Gastrocnemius medialis (tissue), 4 donors: Measurements from ENCODE around the gene CELF4. TPM values are rescaled to one million over a fixed set of nuclear protein-coding genes. Genes with fewer than 3 reads are reported as not detected.

Experiments used
- ATAC-seq, 2 donors: fragments of 150-250 bp; one replicate each; pipeline ENCODE4 v1.9.1; 2016
- DNase-seq, 2 donors: peaks; one replicate each; pipeline ENCODE4 v3.0.0-alpha.2; 2019
- H3K27ac ChIP-seq, 4 donors: fragments of 200-600 bp; sonication (generic); 1 replicate in 1 of 4; 2 replicates in 3 of 4; pipeline ENCODE4 v1.5.1; 2016 to 2018; ENCODE audit warnings: mild to moderate bottlenecking in 2 of 4, moderate library complexity in 1 of 4
- H3K27me3 ChIP-seq, 3 donors: fragments of 200-600 bp; sonication (generic) in 2 of 3; 1 replicate in 1 of 3; 2 replicates in 2 of 3; pipeline versions ENCODE4 v1.5.1 to v1.6.0; 2016 to 2019; ENCODE audit warnings: mild to moderate bottlenecking in 1 of 3, moderate library complexity in 1 of 3
- H3K36me3 ChIP-seq, 2 donors: fragments of 200-600 bp; sonication (generic) in 1 of 2; one replicate each; pipeline ENCODE4 v1.5.1; 2017 to 2018
- H3K4me1 ChIP-seq, 2 donors: fragments of 200-600 bp; sonication (generic) in 1 of 2; one replicate each; pipeline ENCODE4 v1.5.1; 2016 to 2017; ENCODE audit warnings: mild to moderate bottlenecking in 2 of 2
- H3K4me3 ChIP-seq, 4 donors: fragments of 200-600 bp; sonication (generic) in 3 of 4; 1 replicate in 1 of 4; 2 replicates in 3 of 4; pipeline ENCODE4 v1.5.1; 2016 to 2019; ENCODE audit warnings: mild to moderate bottlenecking in 2 of 4
- H3K9me3 ChIP-seq, 3 donors: fragments of 200-600 bp; sonication (generic) in 2 of 3; 1 replicate in 1 of 3; 2 replicates in 2 of 3; pipeline ENCODE4 v1.5.1; 2016 to 2019
- POLR2A ChIP-seq, 2 donors: fragments of 450-650 bp; IDR thresholded peaks; one replicate each; pipeline ENCODE4 v1.6.1; 2017; ENCODE audit warnings: antibody characterized with exemption in 2 of 2, mild to moderate bottlenecking in 2 of 2, moderate library complexity in 2 of 2
- in situ Hi-C, 4 donors: fragments of 200-750 bp; cut with MboI; loops; one replicate each; pipeline versions ENCODE4 v1.15.0 to v1.8.0; 2017; ENCODE audit warnings: low sequenced_read_pairs in 4 of 4
- intact Hi-C: fragments of 100-400 bp; cut with DNase I; formaldehyde crosslinking; loops from one replicate; pipeline ENCODE4 v1.15.1; 2023; ENCODE audit warnings: low total_unique reads
- total RNA-seq, 4 donors: library from RNA; depleted of rRNA; stranded (reverse); fragments of >200 nt; gene quantifications; one replicate each; pipeline versions ENCODE4 v1.1.0 to v1.2.3, GENCODE V29; 2016
- TF ChIP-seq, protein P1 (sequence below), 5 experiments: fragments of 450-650 bp in 3 of 5; fragments of 200-600 bp in 2 of 5; sonication (generic) in 2 of 5; IDR thresholded peaks in 4 of 5; conservative IDR thresholded peaks in 1 of 5; 1 replicate in 4 of 5; 2 replicates in 1 of 5; pipeline ENCODE4 v1.5.1; 2016 to 2019; ENCODE audit warnings: antibody characterized with exemption in 5 of 5, mild to moderate bottlenecking in 3 of 5, moderate library complexity in 3 of 5

CELF4 gene
- total RNA-seq, 4 donors from 2014 or later: not detected

DNA sequence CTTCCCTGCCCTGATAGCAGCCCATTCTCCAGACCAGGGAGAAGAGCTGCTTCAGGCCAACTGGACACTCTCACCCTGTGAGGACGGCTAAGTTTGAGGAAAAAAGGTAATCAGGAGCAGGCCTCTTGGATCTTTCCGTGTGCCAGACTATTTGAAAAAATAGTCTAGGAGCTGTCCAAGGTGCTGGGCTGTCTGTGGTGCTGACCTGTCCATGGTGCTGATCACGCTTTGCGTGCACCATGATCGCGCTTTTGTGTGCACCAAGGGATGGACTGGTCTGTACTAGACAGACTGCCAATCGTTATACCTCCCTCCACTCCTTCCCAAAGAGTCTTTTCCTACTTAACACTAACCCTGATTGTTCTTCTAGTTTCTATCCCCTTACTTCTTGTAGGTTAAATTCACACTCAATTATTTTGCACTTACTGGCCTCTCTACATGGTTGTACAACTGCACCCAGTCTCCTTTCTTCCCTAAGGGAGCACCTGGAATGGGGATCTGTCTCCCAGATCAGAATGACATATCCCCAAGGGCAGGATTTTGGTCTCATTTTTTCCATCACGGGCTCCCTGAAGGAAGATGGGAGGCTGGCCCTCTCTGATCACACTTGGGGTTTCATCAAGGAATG lies 295.4 kb downstream of the CELF4 start:
- Histone ChIP-seq H3K4me3 (no peak overlapping the region), H3K36me3 (no peaks in the 10 kb centered on the region), H3K27ac (no peak overlapping the region), H3K27me3 (peaks cover 7 to 22% (median 17%) of the 10 kb centered on the region in 3 donors), H3K9me3 (no peaks in the 10 kb centered on the region), H3K4me1 (no peaks in the 10 kb centered on the region)
- ATAC-seq (no peak), DNase-seq (no peak)
- in situ Hi-C loops (no loop called here), intact Hi-C loops (no loop called here)
- TF ChIP-seq, protein P1, sequence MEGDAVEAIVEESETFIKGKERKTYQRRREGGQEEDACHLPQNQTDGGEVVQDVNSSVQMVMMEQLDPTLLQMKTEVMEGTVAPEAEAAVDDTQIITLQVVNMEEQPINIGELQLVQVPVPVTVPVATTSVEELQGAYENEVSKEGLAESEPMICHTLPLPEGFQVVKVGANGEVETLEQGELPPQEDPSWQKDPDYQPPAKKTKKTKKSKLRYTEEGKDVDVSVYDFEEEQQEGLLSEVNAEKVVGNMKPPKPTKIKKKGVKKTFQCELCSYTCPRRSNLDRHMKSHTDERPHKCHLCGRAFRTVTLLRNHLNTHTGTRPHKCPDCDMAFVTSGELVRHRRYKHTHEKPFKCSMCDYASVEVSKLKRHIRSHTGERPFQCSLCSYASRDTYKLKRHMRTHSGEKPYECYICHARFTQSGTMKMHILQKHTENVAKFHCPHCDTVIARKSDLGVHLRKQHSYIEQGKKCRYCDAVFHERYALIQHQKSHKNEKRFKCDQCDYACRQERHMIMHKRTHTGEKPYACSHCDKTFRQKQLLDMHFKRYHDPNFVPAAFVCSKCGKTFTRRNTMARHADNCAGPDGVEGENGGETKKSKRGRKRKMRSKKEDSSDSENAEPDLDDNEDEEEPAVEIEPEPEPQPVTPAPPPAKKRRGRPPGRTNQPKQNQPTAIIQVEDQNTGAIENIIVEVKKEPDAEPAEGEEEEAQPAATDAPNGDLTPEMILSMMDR (IDR thresholded peaks at IDR 0.05 in 4 of 5, conservative IDR thresholded peaks at IDR 0.05 in 1 of 5): no peak

GRCh38 chr18:37266290-37266689 lies 299.3 kb downstream of the CELF4 start:
- intact Hi-C loops: no loop called here

DNA sequence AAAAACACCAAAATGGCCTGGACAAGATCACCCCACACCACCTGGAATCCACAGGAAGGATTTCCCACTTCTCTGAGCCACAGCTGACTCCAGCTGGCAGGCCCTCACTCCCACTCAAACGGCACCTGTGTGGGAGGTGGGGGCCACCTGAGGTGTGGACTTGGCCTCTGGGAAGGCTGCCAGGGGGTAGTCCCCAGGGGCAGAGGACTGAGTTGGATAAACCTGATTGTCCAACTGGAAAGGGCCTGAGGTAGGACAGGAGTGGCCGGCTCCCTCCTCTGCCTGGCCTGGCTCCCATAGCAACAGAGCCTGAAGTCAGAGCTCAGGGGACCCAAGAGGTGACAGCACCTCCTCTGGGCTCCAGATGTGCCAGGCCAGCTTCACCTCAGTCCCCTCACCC lies 300.2 kb downstream of the CELF4 start:
- TF ChIP-seq POLR2A (IDR thresholded peaks at IDR 0.05): no peak
- TF ChIP-seq, protein P1 (IDR thresholded peaks at IDR 0.05 in 4 of 5, conservative IDR thresholded peaks at IDR 0.05 in 1 of 5): no peak
- intact Hi-C loops (no loop called here), in situ Hi-C loops (no loop called here)
- Histone ChIP-seq H3K4me3 (no peak overlapping the region), H3K27me3 (peaks cover 0 to 7% (median 0%) of the 10 kb centered on the region in 3 donors), H3K4me1 (no peaks in the 10 kb centered on the region), H3K9me3 (no peaks in the 10 kb centered on the region), H3K27ac (no peak overlapping the region), H3K36me3 (no peaks in the 10 kb centered on the region)
- DNase-seq (no peak), ATAC-seq (no peak)

More at GRCh38 chr18:37266290-37266689, 299.3 kb downstream of the CELF4 start:
- H3K27ac ChIP-seq: no peak overlapping the region
- DNase-seq (no peak), ATAC-seq (no peak)
- H3K4me1 ChIP-seq: no peaks in the 10 kb centered on the region
- H3K36me3 ChIP-seq: no peaks in the 10 kb centered on the region
- no peak for TF ChIP-seq POLR2A (IDR thresholded peaks at IDR 0.05)
- TF ChIP-seq, protein P1 (IDR thresholded peaks at IDR 0.05 in 4 of 5, conservative IDR thresholded peaks at IDR 0.05 in 1 of 5): no peak
- H3K9me3 ChIP-seq: no peaks in the 10 kb centered on the region
- in situ Hi-C loops: no loop called here
- peaks cover 0 to 7% (median 0%) of the 10 kb centered on the region in 3 donors for H3K27me3 ChIP-seq
- H3K4me3 ChIP-seq: no peak overlapping the region

GRCh38 chr18:37264956-37265355 lies 300.6 kb downstream of the CELF4 start:
- Histone ChIP-seq H3K4me1 (no peaks in the 10 kb centered on the region), H3K9me3 (no peaks in the 10 kb centered on the region), H3K27ac (no peak overlapping the region), H3K4me3 (no peak overlapping the region), H3K36me3 (no peaks in the 10 kb centered on the region), H3K27me3 (peaks cover 0 to 7% (median 0%) of the 10 kb centered on the region in 3 donors)
- intact Hi-C loops: no loop called here
- in situ Hi-C loops: no loop called here
- TF ChIP-seq, protein P1 (IDR thresholded peaks at IDR 0.05 in 4 of 5, conservative IDR thresholded peaks at IDR 0.05 in 1 of 5): no peak
- TF ChIP-seq POLR2A (IDR thresholded peaks at IDR 0.05): no peak
- DNase-seq (no peak), ATAC-seq (no peak)

DNA sequence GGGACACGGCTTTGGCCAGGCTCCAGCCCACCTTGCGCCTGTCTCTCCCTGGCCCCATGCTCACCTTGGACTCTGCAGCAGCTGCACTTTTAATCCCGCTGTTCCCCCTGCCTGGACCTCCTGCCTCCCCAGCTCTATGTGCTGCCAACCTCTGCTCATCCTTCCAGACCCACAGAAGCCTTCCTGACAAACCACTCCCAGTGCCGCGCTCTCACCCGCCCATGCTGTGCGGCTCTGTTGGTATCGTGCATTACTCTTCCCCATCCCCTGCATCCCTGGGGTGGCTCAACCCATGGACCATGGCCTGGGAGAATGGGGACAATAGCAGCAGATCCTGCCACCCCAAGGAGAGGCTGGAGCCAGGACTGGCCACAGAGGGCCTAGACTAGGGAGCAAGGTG lies 303.6 kb downstream of the CELF4 start:
- no peaks in the 10 kb centered on the region for H3K36me3 ChIP-seq
- intact Hi-C loops (no loop called here), in situ Hi-C loops (no loop called here)
- TF ChIP-seq POLR2A (IDR thresholded peaks at IDR 0.05): no peak
- TF ChIP-seq, protein P1 (IDR thresholded peaks at IDR 0.05 in 4 of 5, conservative IDR thresholded peaks at IDR 0.05 in 1 of 5): no peak
- no peaks in the 10 kb centered on the region for H3K9me3 ChIP-seq
- H3K27ac ChIP-seq: no peak overlapping the region
- no peaks in the 10 kb centered on the region for H3K4me1 ChIP-seq
- peaks cover 1 to 20% (median 12%) of the 10 kb centered on the region in 3 donors for H3K27me3 ChIP-seq
- no peak for ATAC-seq
- no peak overlapping the region for H3K4me3 ChIP-seq
- DNase-seq: no peak
